HG03064 (cell line): ENCODE measurements around the gene GSK3B.
"Not testable (repeated sequence)": the region's sequence is repeated elsewhere in the genome, so short reads cannot be mapped to it uniquely, and the experiment has no call there.

Experiments
- ATAC-seq: cut with Tn5 transposase; IDR thresholded peaks from one replicate; pipeline ENCODE4 v1.9.1; 2021; ENCODE audit warnings: low read depth; ENCODE audit not compliant: unreplicated experiment

Gene GSK3B

DNA sequence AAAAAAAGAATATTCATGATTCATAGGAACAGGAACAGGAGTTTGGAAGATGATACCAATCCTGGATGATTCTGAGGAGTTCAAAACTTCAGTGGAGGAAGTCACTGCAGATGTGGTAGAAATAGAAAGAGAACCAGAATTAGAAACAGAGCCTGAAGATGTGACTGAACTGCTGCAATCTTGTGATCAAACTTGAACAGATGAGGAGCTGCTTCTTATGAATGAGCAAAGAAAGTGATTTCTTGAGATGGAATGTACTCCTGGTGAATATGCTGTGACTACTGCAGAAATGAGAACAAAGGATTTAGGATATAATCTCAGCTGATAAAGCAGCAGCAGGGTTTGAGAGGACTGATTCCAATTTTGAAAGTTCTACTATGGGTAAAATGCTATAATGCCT is 72.7 kb downstream of the GSK3B start:
- ATAC-seq, result no peak

DNA sequence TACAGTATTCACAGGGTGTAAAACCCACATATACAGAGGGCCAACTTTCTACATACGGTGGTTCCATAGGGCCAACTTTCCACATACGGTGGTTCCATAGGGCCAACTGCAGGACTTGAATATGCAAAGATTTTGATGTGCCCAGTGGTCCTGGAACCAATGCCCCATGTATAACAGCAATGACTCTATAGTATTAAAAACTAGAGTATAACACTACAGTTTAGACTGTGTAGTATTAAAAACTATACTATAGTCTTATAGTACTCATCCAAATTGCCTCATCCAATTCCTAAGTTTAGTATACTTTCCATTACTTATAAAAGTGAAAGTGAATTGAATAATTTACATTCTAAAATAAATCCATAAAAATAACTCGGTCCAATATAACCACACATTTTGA is 75.9 kb downstream of the GSK3B start:
- no peak for ATAC-seq

- ATAC-seq, result no peak
Observed at GRCh38 chr3:120017692-120018091, 76.6 kb downstream of the GSK3B start.

DNA sequence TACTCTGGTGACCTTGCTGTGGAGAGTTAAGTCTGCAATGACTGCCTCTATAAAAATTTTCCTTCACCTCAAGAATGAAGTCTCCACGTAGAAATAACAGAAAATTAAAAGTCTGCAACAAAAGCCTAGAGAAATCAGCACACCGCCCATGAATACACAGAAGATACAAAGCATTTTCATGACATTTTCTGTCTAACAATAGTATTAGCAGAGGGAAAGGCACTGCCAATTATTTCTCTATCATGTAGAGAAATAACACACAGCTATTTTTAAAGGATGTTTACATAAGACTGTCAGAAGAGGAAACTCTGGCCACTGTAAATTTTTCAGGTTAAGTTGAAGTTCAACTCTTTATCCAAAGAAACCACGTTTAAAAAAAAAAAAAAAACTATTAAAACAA is 80.8 kb downstream of the GSK3B start:
- no peak for ATAC-seq

DNA sequence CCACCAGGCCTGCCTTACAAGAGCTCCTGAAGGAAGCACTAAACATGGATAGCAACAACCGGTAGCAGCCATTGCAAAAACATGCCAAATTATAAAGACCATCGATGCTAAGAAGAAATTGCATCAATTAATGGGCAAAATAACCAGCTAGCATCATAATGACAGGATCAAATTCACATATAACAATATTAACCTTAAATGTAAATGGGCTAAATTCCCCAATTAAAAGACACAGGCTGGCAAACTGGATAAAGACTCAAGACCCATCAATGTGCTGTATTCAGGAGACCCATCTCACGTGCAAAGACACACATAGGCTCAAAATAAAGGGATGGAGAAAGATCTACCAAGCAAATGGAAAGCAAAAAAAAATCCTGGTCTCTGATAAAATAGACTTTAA is 88.5 kb downstream of the GSK3B start:
- ATAC-seq, result not testable (repeated sequence)

DNA sequence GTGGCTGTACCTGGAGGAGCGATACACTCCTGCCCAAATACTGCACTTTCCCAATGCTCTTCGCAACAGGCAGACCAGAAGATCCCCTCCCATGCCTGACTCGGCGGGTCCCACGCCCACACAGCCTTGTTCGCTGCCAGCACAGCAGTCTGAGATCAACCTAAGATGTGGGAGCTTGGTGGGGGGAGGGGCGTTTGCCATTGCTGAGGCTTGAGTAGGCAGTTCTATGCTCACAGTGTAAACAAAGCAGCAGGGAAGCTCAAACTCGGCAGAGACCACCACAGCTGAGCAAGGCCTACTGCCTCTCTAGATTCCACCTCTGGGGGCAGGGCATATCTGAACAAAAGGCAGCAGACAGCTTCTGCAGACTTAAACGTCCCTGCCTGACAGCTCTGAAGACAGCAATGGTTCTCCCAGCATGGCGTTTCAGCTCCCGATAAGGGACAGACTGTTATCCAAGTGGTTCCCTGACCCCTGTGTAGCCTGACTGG is 90.2 kb downstream of the GSK3B start:
- ATAC-seq, result not testable (repeated sequence)

DNA sequence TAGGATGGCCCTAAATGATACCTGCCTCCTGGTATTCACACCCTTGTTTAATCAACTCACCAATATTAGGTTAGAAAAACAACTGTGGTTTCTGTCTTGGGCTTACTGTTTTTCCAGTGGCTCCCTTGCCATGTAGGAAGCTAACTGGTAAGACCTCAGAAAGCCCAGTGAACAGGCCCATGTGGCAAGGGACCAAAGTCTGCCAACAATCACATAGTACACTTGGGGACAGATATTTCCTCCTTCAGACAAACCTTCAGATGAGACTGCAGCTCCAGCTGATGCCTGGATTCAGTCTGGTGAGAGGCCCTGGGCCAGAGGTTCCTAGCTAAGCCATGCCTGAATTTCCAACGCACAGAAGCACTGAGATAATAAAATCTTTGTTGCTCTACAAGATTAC is 96.1 kb downstream of the GSK3B start:
- ATAC-seq, result no peak

GRCh38 chr3:119990888-119991287 is 103.4 kb downstream of the GSK3B start:
- no peak for ATAC-seq

- no peak for ATAC-seq
Observed at GRCh38 chr3:119989981-119990655, 104.1 kb downstream of the GSK3B start.

GRCh38 chr3:119986812-119987211 is 107.4 kb downstream of the GSK3B start:
- not testable (repeated sequence) for ATAC-seq

DNA sequence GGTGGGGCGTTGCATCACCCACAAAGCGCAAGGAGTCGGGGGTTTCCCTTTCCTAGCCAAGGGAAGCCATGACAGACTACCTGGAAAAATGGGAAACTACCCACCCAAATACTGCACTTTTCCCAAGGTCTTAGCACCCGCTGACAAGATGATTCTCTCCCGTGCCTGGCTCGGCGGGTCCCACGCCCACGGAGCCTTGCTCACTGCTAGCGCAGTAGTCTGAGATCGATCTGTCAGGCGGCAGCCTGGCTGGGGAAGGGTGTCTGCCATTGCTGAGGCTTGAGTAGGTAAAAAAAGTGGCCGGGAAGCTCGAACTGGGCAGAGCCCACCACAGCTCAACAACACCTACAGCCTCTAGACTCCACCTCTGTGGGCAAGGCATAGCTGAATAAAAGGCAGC is 112.9 kb downstream of the GSK3B start:
- no peak for ATAC-seq

- ATAC-seq, result no peak
Observed at GRCh38 chr3:119978554-119979208, 115.6 kb downstream of the GSK3B start.

GRCh38 chr3:119977353-119977752 is 116.9 kb downstream of the GSK3B start:
- ATAC-seq, result no peak

GRCh38 chr3:119976214-119976613 is 118.0 kb downstream of the GSK3B start:
- ATAC-seq, result no peak

DNA sequence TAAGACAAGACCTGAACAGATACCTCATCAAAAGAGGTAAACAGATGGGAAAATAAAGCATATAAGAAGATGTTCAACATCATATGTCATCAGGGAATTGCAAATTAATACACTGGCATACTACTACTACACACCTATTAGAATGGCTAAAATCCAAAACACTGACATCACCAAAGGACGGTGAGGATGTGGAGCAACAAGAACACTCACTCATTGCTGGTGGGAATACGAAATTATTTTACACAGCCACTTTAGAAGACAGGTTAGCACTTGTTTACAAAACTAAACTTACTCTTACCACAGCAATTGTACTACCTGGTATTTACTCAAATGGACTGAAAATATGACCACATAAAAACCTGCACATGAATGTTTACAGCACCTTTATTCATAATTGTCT is 119.6 kb downstream of the GSK3B start:
- no peak for ATAC-seq

- no peak for ATAC-seq
Observed at GRCh38 chr3:119973018-119973646, 121.1 kb downstream of the GSK3B start.

GRCh38 chr3:119969759-119970158 is 124.5 kb downstream of the GSK3B start:
- no peak for ATAC-seq

- ATAC-seq, result no peak
Observed at GRCh38 chr3:119967353-119968006, 126.8 kb downstream of the GSK3B start.

GRCh38 chr3:119965692-119966091 is 128.6 kb downstream of the GSK3B start:
- no peak for ATAC-seq

DNA sequence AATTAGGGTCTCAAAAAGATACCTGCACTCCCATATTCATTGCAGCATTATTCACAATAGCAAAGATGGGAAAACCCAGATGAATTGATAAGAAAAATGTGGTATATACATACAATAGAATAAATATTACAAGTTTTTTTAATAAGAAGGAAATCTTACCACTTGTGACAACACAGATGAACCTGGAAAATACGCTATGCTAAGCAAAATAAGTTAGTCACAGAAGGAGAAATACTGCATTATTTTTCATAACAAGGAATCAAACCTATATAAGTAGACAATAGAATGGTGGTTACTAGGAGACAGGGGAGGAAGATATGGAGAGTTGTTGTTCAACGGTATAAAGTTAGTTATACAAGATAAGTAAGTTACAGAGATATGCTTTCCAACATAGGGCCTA is 130.0 kb downstream of the GSK3B start:
- no peak for ATAC-seq

- no peak for ATAC-seq
Observed at GRCh38 chr3:119955972-119956371, 138.3 kb downstream of the GSK3B start.
